ENCODE data around the gene TNP2.

DNA sequence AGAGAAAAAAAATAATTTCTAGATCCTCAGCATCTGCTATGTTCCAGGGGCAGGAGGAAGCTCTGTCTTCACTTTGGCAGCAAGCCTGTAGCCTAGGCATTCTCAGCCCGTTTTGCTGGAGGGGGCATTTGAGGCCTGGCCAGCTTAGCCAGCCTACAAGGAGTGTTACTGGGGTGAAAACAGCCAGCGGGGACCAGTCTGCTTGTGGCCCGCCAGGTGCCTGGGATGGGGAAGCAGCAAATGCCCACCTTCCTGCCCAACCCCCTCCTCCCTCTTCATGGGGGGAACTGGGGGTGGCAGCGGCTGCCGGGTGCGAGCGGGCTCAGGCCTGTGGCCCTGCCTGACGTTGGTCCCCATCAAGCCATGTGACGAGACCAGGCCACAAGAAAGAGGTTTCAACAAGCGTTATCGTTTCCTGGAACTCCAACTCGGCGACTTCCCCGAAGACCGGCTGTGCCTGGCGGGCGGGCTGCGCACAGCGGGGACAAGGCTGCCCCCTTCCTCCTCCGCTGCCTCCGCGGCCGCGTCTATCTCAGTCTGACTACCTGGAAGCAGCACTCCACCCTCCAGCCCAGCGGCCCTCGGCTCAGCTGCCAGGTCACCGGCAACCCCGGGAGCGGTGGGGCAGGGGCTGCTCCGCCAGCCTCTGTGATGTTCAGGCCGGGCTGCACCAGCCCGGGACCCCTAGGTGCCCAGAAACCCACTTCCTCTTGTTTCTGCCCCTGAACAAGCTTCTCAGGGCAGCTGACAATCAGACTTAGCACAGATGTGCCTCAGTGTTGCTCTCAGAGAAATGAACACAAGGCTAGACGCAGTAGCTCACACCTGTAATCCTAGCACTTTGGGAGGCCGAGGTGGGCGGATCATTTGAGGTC, 36.0 kb downstream of the TNP2 start:
- TF ChIP-seq POLR2A (IDR thresholded peaks at IDR 0.05; ENCODE audit: low read depth, low read length), result no peak
- TF ChIP-seq POU2F2 (IDR thresholded peaks at IDR 0.05; ENCODE audit: low read depth, low read length), result no peak
- no peak; the same call in 1 of the 2 replicates for TF ChIP-seq TAF1 (IDR thresholded peaks at IDR 0.05; ENCODE audit: low read depth, low read length)
- peak; percentile 39; the same call in 1 of the 2 replicates for TF ChIP-seq SPI1 (IDR thresholded peaks at IDR 0.05; ENCODE audit: low read depth, low read length)
- no peak for TF ChIP-seq POLR2AphosphoS5 (IDR thresholded peaks at IDR 0.05; ENCODE audit: low read depth, low read length)
